Measurements from ENCODE around the gene BRIP1. TPM values are rescaled to one million over a fixed set of nuclear protein-coding genes. Genes with fewer than 3 reads are reported as not detected.

The BRIP1 gene
- total RNA-seq, 1 experiment from 2014 or later: 20.2 TPM

DNA sequence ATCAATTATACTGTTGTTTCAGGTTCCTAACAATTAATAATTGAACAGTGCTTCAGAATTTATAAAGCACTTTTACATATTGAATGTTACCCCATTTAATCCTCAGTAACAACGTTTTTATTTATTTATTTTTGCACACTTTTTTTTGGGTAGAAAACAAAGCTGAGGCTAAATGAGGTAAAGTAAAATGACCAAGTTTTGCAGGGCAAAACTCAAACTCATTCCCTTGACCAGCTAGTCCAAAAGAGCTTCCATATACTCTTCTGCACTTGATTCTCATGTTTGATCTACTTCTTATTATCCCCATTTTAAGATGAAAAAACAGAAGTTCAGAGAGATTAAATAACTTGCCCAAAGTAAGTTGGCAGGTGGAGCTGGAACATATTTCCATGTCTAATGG, 191.2 kb downstream of the BRIP1 start:
- Histone ChIP-seq H3K14ac (ENCODE audit: insufficient read depth, low read length) (no peak overlapping the region), H4K20me1 (ENCODE audit: control insufficient read depth, insufficient read depth, insufficient read length) (no peaks in the 10 kb centered on the region), H3T11ph (ENCODE audit: low read length) (no peak overlapping the region), H4K5ac (ENCODE audit: insufficient read length, low read depth, low read length) (no peak overlapping the region), H3K27ac (ENCODE audit: insufficient read length, low read depth, low read length) (no peak overlapping the region), H3K4me2 (ENCODE audit: insufficient read depth, insufficient read length, low read length) (no peak overlapping the region), H4K8ac (replicated peaks; ENCODE audit: insufficient read length, low read depth, low read length) (no peak overlapping the region), H3K4ac (ENCODE audit: low read depth, low read length) (no peak overlapping the region), H3K9me3 (ENCODE audit: control insufficient read depth, low read depth, low read length) (no peaks in the 10 kb centered on the region), H3K9ac (ENCODE audit: extremely low read depth, insufficient read length, low read length) (no peak overlapping the region), H3K79me1 (ENCODE audit: insufficient read depth, low read depth, low read length, poor library complexity, severe bottlenecking) (no peaks in the 10 kb centered on the region), H2BK12ac (ENCODE audit: insufficient read length, low read depth, low read length) (no peak overlapping the region), H3K23me2 (ENCODE audit: insufficient read length, low read depth, low read length, poor library complexity, severe bottlenecking) (no peaks in the 10 kb centered on the region), H3K56ac (ENCODE audit: insufficient read length, low read depth, low read length) (no peak overlapping the region), H4K91ac (ENCODE audit: insufficient read length, low read depth, low read length) (no peak overlapping the region), H3K4me1 (ENCODE audit: insufficient read depth, low read length) (no peaks in the 10 kb centered on the region), H2BK120ac (ENCODE audit: low read depth, low read length, poor library complexity, severe bottlenecking) (no peak overlapping the region), H2AK5ac (ENCODE audit: insufficient read length, low read length) (no peak overlapping the region), H2BK20ac (ENCODE audit: low read depth, low read length, poor library complexity, severe bottlenecking) (no peak overlapping the region), H2BK15ac (ENCODE audit: low read depth, low read length) (no peak overlapping the region), H3K23ac (ENCODE audit: insufficient read length, low read depth, low read length) (no peak overlapping the region), H3K27me3 (ENCODE audit: insufficient read depth, low read length) (no peaks in the 10 kb centered on the region), H3K18ac (ENCODE audit: insufficient read length, low read depth, low read length) (no peak overlapping the region), H3K79me2 (ENCODE audit: insufficient read depth, low read length) (no peaks in the 10 kb centered on the region), H2AFZ (ENCODE audit: low read length) (no peak overlapping the region), H2BK5ac (ENCODE audit: insufficient read length, low read length) (no peak overlapping the region)
- no CpG with 5 or more reads among the region's 1 CpG for WGBS (ENCODE audit: extremely low coverage, insufficient read length, low lambda C conversion rate)
- Mint-ChIP-seq H3K9me3 (peaks cover 3 to 5% of the 10 kb centered on the region in 2 experiments; a peak in 3 of 5 replicates), H3K36me3 (ENCODE audit: insufficient read depth in 1 of 3, low read depth in 3 of 3) (no peaks in the 10 kb centered on the region), H3K27ac (no peak overlapping the region), H3K27me3 (ENCODE audit: low read depth) (no peaks in the 10 kb centered on the region), H3K4me3 (no peak overlapping the region), H3K4me1 (no peaks in the 10 kb centered on the region)
- TF ChIP-seq, protein P1, sequence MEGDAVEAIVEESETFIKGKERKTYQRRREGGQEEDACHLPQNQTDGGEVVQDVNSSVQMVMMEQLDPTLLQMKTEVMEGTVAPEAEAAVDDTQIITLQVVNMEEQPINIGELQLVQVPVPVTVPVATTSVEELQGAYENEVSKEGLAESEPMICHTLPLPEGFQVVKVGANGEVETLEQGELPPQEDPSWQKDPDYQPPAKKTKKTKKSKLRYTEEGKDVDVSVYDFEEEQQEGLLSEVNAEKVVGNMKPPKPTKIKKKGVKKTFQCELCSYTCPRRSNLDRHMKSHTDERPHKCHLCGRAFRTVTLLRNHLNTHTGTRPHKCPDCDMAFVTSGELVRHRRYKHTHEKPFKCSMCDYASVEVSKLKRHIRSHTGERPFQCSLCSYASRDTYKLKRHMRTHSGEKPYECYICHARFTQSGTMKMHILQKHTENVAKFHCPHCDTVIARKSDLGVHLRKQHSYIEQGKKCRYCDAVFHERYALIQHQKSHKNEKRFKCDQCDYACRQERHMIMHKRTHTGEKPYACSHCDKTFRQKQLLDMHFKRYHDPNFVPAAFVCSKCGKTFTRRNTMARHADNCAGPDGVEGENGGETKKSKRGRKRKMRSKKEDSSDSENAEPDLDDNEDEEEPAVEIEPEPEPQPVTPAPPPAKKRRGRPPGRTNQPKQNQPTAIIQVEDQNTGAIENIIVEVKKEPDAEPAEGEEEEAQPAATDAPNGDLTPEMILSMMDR (conservative IDR thresholded peaks at IDR 0.05): no peak
- DNase-seq: no peak
